Right lobe of liver (tissue), 6 donors: ENCODE measurements around the gene HDAC10. TPM values are rescaled to one million over a fixed set of nuclear protein-coding genes. Genes with fewer than 3 reads are reported as not detected.

Source experiments
- ATAC-seq, 4 donors: fragments of 200-7000 bp; cut with Tn5 transposase; one replicate each; pipeline ENCODE4 v1.9.1; 2020; ENCODE audit warnings: mild to moderate bottlenecking in 4 of 4, moderate library complexity in 4 of 4
- DNase-seq, 3 donors: peaks; one replicate each; pipeline ENCODE4 v3.0.0-alpha.2; 2020
- H3K27ac ChIP-seq, 3 donors: fragments of 200-600 bp; one replicate each; pipeline ENCODE4 v1.8.0; 2022
- H3K27me3 ChIP-seq, 2 donors: fragments of 200-600 bp; one replicate each; pipeline ENCODE4 v1.8.0; 2022
- H3K36me3 ChIP-seq, 4 donors: fragments of 200-600 bp; sonication (generic) in 1 of 4; one replicate each; pipeline versions ENCODE4 v1.5.1 to v1.8.0; 2017 to 2022; ENCODE audit warnings: control low read depth in 1 of 4
- H3K4me1 ChIP-seq, 4 donors: fragments of 200-600 bp; sonication (generic) in 1 of 4; one replicate each; pipeline versions ENCODE4 v1.5.1 to v1.8.0; 2017 to 2022; ENCODE audit warnings: control low read depth in 1 of 4
- H3K4me3 ChIP-seq, 3 donors: fragments of 200-600 bp; one replicate each; pipeline ENCODE4 v1.8.0; 2022
- H3K9me3 ChIP-seq, 4 donors: fragments of 200-600 bp; sonication (generic) in 1 of 4; one replicate each; pipeline versions ENCODE4 v1.5.1 to v1.8.0; 2017 to 2022; ENCODE audit warnings: control low read depth in 1 of 4
- CTCF ChIP-seq, 4 donors: fragments of 200-600 bp in 3 of 4; fragments of 450-650 bp in 1 of 4; IDR thresholded peaks; one replicate each; pipeline versions ENCODE4 v1.5.1 to v1.8.0; 2016 to 2022; ENCODE audit warnings: antibody characterized with exemption in 4 of 4, mild to moderate bottlenecking in 2 of 4
- POLR2A ChIP-seq: fragments of 450-650 bp; IDR thresholded peaks from one replicate; pipeline ENCODE4 v1.6.1; 2017; ENCODE audit warnings: antibody characterized with exemption, mild to moderate bottlenecking
- whole genome bisulfite sequencing: methylation state at CpG from one replicate; pipeline ENCODE4 v1.1.6; 2018; ENCODE audit warnings: low coverage, low lambda C conversion rate; ENCODE audit not compliant: insufficient coverage; ENCODE audit errors: missing lambda C conversion rate; 5-methylcytosine and 5-hydroxymethylcytosine counted together
- intact Hi-C, 2 donors: fragments of 100-400 bp; cut with DNase I; formaldehyde crosslinking; loops; one replicate each; pipeline versions ENCODE4 v1.11.2 to v1.14.1; 2022
- total RNA-seq, 6 experiments: library from RNA; depleted of rRNA in 2 of 6; stranded (reverse); fragments of >200 nt in 2 of 6; fragmentation: NEBNext Ultra II Directional in 3 of 6; extraction: Animal tissue kit (Norgen Biotek cat#: 25700) in 3 of 6; gene quantifications; one replicate each; pipeline versions ENCODE4 v1.1.0 to v1.2.4, GENCODE V29; 2016 to 2023
- donor health status: DM: no; HTN: yes; CAD: no.
- donor health status: DM: no; HTN: no; CAD: no.
- donor health status: DM: no; HTN: no; CAD: no.
- donor health status: DM: no; HTN: yes; CAD: no.
- donor health status: DM: no; HTN: yes; CAD: no.

HDAC10 gene
- total RNA-seq, 6 experiments from 2014 or later: 19.6 to 30.5 (median 23.0) TPM

DNA sequence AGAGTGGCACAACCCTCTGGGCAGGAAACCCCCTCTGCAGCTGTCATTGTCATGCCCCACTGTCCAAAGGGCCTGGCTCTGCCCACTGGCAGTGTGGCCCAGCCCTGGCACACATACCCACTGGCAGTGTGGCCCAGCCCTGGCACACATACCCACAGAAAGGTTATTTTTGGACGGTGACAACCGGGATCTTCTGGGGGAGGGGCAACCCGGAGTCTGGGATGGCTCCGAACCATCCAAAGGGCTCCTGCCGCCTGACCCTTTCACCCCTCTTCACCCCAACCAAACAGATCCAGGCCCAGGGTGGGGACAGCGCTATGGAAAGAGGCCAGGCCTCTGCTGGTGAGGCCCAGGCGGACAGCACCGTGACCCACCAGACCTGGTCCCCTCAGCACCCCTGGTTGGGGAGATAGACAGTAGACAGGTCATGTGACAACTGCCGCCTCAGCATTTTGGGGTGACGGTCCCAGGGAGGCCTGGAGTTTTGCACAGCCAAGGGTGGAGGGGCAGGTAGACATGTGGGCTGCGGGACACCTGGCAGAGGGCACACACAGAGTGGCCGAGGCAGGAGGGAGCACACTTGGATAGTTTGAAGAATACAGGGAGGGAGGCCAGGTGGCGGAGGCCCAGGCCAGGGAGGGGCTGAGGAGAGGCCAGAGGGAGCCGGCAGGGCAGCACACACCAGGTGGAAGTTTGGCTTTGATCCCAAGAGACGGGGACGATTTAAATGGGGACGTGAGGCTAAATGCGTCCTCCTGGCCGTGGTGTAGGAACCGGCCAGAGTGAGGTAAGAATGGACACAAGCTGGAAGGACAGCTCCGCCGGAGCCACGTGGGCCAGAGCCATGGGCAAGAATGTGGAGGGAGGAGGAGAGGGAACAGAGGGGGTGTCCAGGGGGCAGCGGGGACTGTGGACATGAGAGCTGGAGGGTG, 7.6 kb upstream of the HDAC10 start:
- Histone ChIP-seq H3K36me3 (no peaks in the 10 kb centered on the region), H3K9me3 (no peaks in the 10 kb centered on the region), H3K27me3 (no peaks in the 10 kb centered on the region), H3K4me1 (peaks cover 0 to 24% (median 8%) of the 10 kb centered on the region in 4 donors), H3K4me3 (no peak overlapping the region), H3K27ac (peak overlapping the region in 1 of 3 donors; percentile 43)
- ATAC-seq (peak; percentile 30 to 77 (median 51)), DNase-seq (peak in 2 of 3 donors; percentile 83 to 90)
- TF ChIP-seq POLR2A: no peak
- TF ChIP-seq CTCF (IDR thresholded peaks at IDR 0.05): no peak
- 68% methylated on average over 13 of the region's 24 CpGs for WGBS
- intact Hi-C loops: no loop called here

DNA sequence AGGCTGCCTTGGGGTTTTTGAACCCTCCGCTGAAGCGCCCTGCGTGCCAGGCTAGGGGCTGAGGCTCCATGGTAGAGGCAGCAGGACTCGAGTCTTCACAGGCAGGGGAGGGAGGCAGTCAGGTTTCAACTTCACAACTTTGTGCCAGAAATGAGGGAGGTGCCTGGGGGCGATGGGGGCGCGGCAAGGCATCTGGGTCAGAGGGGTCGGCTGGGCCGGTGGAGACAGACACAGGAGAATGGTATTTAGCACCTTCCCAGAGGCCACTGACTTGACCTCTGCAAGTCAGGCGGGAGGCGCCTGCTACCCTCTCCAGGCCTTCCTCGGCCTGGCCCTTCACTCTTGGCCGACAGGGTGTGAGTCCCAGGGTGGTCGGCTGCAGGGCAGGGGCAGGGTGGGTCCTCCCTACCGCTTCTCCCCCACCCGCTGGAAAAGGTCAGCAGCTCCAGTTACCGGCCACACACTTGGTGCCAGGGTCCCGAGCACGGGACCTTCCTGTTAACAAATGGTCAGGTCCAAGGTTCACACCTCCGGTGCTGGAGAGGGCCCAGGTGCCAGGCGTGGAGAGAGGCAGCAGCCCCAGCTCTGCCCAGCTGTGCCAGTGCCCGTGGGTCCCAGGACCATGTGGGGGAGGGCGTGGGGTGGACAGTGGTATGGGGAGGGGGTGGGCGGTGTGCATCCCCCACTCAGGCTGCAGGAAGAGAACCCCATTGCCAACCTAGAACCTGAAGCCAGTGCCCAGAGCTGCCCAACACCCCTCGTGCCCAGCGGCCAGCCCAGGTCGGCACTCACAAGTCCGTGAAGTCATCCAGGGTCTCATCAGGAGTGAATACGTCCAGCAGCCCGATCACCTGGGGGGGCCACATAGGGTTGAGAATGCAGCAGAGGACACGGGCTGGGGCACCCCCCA, 6.6 kb upstream of the HDAC10 start:
- WGBS: 31% methylated on average over 7 of the region's 31 CpGs
- intact Hi-C loops: no loop called here
- no peaks in the 10 kb centered on the region for H3K27me3 ChIP-seq
- peaks cover 0 to 24% (median 8%) of the 10 kb centered on the region in 4 donors for H3K4me1 ChIP-seq
- H3K36me3 ChIP-seq: no peaks in the 10 kb centered on the region
- no peak overlapping the region for H3K4me3 ChIP-seq
- TF ChIP-seq POLR2A: no peak
- ATAC-seq (peak; percentile 76 to 82 (median 79)), DNase-seq (peak; percentile 73 to 92 (median 89))
- H3K27ac ChIP-seq: peak overlapping the region in 2 of 3 donors; percentile 43 to 47
- no peaks in the 10 kb centered on the region for H3K9me3 ChIP-seq

DNA sequence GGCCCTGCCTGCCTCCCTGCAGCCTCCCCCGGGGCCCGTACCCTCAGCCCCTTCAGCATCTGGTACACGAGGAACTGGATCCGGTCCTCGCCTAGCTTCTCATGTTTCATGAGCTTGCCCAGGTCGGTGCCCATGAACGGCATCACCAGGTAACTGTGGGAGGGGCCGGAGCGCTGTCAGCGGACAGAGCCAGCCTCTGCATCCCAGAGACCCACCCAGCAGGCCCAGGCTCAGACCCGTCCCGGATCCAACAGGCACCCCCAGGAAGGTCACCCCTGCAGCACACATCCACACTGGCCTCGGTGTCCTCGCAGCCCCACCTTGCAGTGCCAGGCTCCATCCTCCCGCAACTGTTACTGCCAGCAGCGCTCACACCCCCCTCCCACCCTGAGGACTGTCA, 6.0 kb upstream of the HDAC10 start:
- Histone ChIP-seq H3K4me1 (peaks cover 0 to 27% (median 8%) of the 10 kb centered on the region in 4 donors), H3K9me3 (no peaks in the 10 kb centered on the region), H3K27me3 (no peaks in the 10 kb centered on the region), H3K27ac (no peak overlapping the region), H3K36me3 (no peaks in the 10 kb centered on the region), H3K4me3 (no peak overlapping the region)
- WGBS: 81% methylated on average over 6 of the region's 16 CpGs
- ATAC-seq (no peak), DNase-seq (no peak)
- TF ChIP-seq POLR2A (no peak), CTCF (IDR thresholded peaks at IDR 0.05) (no peak)
- intact Hi-C loops: no loop called here

- DNase-seq: peak in 1 of 3 donors; percentile 55
- 53% methylated on average over 2 of the region's 12 CpGs for WGBS
- intact Hi-C loops: no loop called here
- Histone ChIP-seq H3K36me3 (no peaks in the 10 kb centered on the region), H3K9me3 (no peaks in the 10 kb centered on the region), H3K27ac (no peak overlapping the region), H3K27me3 (no peaks in the 10 kb centered on the region), H3K4me3 (no peak overlapping the region), H3K4me1 (peaks cover 0 to 34% (median 8%) of the 10 kb centered on the region in 4 donors)
- no peak for TF ChIP-seq POLR2A
- ATAC-seq: no peak
These were observed 5.3 kb upstream of the HDAC10 start for GRCh38 chr22:50256258-50256862.

- intact Hi-C loops: no loop called here
- H3K9me3 ChIP-seq: no peaks in the 10 kb centered on the region
- 80% methylated on average over 1 of the region's 17 CpGs for WGBS
- no peaks in the 10 kb centered on the region for H3K36me3 ChIP-seq
- ATAC-seq (no peak), DNase-seq (no peak)
- no peak overlapping the region for H3K27ac ChIP-seq
- no peak overlapping the region for H3K4me3 ChIP-seq
- TF ChIP-seq CTCF (IDR thresholded peaks at IDR 0.05) (no peak), POLR2A (no peak)
- H3K4me1 ChIP-seq: peaks cover 0 to 34% (median 8%) of the 10 kb centered on the region in 4 donors
- no peaks in the 10 kb centered on the region for H3K27me3 ChIP-seq
These were observed 4.5 kb upstream of the HDAC10 start for GRCh38 chr22:50255607-50256006.
